GM20431 (cell line): ENCODE data around the gene ERCC6L.
"Not testable (repeated sequence)": the region's sequence is repeated elsewhere in the genome, so short reads cannot be mapped to it uniquely, and the experiment has no call there.

Experiments
- in situ Hi-C: fragments of 300-500 bp; cut with MseI, MboI; formaldehyde crosslinking; loops from one replicate; pipeline ENCODE4 v1.15.0; 2020; ENCODE audit warnings: low sequenced_read_pairs; ENCODE audit not compliant: unreplicated experiment

Gene ERCC6L

DNA sequence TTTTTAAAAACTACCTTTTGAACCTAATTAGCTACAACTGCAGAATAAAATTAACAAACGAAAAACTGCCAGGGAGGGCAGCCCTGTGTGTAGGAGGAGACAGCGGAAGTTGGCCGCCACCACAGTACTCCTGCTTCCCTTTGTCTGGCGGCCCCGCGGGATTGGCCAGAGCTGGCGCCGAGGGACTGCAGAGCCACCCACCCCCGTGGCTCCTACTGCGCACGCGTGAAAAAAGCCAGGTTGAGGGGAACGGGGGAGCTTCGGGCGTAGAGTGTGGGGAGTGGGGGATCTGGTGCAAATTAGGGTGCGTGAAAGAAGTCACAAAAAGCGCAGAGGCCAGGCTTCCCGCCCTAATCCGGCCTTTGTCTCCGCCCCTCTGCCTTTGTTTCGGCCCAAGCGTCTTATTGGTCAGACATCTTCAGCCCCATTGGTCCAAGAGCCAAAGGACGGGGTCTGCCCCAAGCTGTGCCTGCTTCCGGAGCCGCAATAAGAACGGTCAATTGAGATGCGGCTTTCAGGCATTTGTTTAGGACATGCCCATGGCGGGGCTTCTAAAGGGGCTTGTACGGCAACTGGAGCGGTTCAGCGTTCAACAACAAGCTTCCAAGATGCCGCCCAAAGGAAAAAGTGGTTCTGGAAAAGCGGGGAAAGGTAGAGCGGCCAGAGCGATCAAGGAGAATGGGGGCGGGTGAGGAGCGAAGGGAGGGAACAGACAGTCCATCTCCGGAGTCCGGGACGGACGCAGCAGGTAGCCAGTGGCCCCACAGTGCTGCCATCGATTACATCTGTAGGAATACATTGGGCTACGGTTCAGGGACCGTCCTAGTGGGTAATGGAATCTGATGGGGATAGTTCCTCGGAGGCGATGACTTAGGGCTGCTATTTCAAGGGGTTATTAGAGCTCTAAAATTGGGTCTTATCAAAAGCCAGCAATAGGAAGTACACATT, 57.4 kb downstream of the ERCC6L start, which contains the start of gene PIN4:
PIN4 (plus strand) TSS at position 580 of the 948 bp plus-strand sequence; CDS start at position 609, 29 bp downstream.
- in situ Hi-C loops, result no loop called here

DNA sequence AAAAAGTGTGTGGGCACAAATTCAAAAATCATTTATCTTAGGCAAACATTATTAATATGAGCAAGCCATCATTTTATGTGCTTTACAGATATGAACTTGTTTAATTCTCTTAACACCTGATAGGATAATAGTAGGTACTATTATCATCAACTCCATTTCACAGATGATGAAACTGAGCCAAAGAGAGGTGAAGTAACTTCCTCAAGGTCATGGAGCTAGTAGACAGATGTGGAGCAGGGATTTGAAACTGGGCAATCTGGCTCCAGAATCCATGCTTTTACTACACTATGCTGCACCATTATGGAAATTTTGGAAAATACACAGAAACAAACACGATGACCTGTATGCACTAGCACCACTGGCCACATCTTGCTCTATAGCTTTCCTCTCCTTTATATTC, 58.3 kb downstream of the ERCC6L start:
- in situ Hi-C loops, result no loop called here

DNA sequence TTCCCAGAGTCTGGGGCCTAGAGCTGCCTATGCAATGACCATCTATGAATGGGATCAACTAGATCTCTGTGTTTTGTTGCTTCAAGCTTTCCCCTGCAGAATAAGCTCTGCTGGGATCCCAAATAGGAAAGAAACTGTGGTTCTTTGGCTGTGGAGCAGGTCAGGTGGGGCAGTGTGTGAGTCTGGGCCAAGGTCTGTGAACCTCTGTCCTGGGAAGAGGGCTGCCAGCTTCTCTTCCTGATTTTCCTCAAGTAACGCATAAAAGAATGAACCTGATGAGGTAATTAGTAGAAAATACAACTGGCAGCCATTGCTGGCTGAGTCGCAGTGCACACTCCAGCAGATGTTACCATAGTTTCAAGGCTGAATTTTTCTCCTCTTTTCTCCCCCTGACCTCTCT, 61.8 kb downstream of the ERCC6L start:
- in situ Hi-C loops, result no loop called here

DNA sequence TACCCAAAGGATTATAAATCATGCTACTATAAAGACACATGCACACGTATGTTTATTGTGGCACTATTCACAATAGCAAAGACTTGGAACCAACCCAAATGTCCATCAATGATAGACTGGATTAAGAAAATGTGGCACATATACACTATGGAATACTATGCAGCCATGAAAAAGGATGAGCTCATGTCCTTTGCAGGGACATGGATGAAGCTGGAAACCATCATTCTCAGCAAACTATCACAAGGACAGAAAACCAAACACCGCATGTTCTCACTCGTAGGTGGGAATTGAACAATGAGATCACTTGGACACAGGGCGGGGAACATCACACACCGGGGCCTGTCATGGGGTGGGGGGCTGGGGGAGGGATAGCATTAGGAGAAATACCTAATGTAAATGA, 62.5 kb downstream of the ERCC6L start:
- in situ Hi-C loops, result not testable (repeated sequence)

DNA sequence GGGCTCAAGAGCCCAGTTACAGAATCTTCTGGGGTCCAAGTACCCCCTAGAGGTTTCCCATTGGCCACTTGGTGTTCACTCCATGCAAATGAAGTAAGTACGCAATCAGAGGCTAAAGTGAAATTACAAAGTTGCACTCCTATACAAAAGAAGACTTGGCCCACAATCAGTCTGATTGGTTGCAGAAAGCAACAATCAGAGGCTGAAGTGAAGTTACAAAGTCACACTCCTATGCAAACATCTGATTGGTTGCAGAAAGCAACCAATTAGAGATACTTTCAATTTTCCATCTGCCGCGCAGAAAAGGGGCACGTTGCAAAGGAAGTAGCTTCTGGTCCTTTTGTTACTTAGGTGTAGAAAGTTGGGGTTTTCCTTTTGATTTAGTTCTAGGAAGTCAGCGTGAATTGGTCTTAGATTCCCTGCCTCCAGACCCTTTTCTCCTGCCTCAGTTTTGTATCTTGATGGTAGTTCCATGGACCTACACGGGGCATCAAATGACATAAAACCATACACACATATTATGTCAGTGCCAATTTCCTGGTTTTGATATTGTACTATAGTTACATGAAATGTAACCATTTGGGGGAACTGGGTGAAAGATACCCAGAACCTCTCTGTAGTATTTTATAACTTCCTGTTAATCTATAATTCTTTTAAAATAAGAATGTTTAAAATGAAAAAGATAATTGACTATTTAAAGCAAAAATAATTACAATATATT, 69.7 kb downstream of the ERCC6L start:
- in situ Hi-C loops, result no loop called here

DNA sequence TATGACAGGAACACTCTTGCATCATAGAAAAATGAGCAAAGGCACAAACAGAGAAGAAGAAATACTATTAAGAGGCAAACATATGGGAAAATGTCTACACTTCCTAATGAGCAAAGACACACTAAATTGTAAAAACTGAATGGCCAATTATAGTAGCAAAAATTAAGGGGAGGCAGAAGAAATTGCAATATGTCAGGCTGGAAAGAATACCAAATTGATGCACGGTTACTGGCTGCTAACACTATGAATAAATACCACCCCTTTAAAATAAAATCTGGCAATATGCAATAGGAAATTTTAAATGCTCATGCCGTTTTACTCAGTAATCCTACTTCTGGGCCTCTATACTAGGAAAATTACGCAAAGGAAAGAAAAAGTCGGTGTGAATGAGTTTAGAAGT, 73.3 kb downstream of the ERCC6L start:
- in situ Hi-C loops, result no loop called here

DNA sequence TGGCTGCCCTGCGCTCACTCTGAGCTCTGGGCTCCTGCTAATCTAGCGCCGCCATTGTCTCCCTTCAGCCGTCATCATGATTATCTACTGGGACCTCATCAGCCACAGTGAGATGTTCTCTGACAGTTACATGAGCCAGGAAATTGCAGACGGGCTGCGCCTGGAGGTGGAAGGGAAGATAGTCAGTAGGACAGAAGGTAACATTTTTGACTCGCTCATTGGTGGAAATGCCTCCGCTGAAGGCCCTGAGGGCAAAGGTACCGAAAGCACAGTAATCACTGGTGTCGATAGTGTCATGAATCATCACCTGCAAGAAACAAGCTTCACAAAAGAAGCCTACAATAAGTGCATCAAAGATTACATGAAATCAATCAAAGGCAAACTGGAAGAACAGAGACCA, 79.1 kb downstream of the ERCC6L start:
- in situ Hi-C loops, result no loop called here

DNA sequence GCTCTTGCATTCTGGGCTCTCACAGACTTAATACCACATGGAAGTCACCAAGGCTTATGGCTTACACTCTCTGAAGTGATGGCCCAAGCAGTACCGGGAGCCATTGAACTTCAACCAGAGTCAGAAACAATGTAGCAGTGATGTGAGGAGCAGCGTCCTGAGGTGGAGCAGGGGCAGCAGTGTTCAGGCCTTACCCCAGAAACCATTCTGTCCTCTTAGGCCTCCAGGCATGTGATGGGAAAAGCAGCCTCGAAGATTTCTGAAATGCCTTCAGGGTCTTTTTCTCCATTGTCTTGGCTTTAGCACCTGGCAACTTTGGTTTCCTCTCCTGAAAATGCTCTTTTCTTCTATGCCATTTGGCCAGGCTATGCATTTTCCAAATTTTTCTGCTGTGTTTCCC, 80.1 kb downstream of the ERCC6L start:
- in situ Hi-C loops, result no loop called here
